ENCODE results near the gene ANXA10. TPM values are rescaled to one million over a fixed set of nuclear protein-coding genes. Genes with fewer than 3 reads are reported as not detected.

Gene ANXA10
- total RNA-seq, 4 donors from 2014 or later: not detected

DNA sequence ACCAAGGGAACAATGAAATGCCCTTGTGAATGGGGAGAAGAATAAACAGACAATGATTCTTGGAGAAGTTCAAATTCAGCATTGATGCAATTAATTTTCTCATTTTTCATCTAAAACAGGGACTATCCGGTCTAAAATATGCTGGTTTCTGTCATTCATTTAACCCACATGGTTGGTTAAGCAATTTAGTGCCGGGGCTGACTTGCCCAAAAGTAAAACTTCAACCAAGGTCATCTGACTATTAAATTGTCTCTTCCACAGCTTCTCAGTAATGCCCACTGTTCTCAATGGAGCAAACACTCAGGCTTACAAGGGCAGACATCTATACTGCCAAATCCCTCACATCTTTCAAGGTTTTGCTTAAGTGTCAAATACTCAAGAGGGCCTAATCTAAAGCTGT lies 51.3 kb downstream of the ANXA10 start:
- Histone ChIP-seq H3K36me3 (no peaks in the 10 kb centered on the region), H3K4me1 (no peaks in the 10 kb centered on the region), H3K27me3 (no peaks in the 10 kb centered on the region), H3K27ac (no peak overlapping the region), H3K9me3 (no peaks in the 10 kb centered on the region), H3K4me3 (no peak overlapping the region)
- ATAC-seq: no peak
- 71 to 84% methylated on average over 2 of the region's 2 CpGs for WGBS, 2 donors (ENCODE audit: low coverage in 1 of 2)
- TF ChIP-seq, protein P1, sequence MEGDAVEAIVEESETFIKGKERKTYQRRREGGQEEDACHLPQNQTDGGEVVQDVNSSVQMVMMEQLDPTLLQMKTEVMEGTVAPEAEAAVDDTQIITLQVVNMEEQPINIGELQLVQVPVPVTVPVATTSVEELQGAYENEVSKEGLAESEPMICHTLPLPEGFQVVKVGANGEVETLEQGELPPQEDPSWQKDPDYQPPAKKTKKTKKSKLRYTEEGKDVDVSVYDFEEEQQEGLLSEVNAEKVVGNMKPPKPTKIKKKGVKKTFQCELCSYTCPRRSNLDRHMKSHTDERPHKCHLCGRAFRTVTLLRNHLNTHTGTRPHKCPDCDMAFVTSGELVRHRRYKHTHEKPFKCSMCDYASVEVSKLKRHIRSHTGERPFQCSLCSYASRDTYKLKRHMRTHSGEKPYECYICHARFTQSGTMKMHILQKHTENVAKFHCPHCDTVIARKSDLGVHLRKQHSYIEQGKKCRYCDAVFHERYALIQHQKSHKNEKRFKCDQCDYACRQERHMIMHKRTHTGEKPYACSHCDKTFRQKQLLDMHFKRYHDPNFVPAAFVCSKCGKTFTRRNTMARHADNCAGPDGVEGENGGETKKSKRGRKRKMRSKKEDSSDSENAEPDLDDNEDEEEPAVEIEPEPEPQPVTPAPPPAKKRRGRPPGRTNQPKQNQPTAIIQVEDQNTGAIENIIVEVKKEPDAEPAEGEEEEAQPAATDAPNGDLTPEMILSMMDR (IDR thresholded peaks at IDR 0.05): no peak
- TF ChIP-seq EP300 (IDR thresholded peaks at IDR 0.05): no peak
- TF ChIP-seq POLR2AphosphoS5 (IDR thresholded peaks at IDR 0.05): no peak
- no peak for TF ChIP-seq POLR2A (IDR thresholded peaks at IDR 0.05)

- TF ChIP-seq POLR2AphosphoS5 (IDR thresholded peaks at IDR 0.05) (no peak), POLR2A (IDR thresholded peaks at IDR 0.05) (no peak), EP300 (IDR thresholded peaks at IDR 0.05) (no peak)
- TF ChIP-seq, protein P1 (IDR thresholded peaks at IDR 0.05): no peak
- ATAC-seq: no peak
Observed at GRCh38 chr4:168150420-168151050, 58.2 kb downstream of the ANXA10 start.

GRCh38 chr4:168151327-168151726 lies 59.0 kb downstream of the ANXA10 start:
- Histone ChIP-seq H3K9me3 (no peaks in the 10 kb centered on the region), H3K27me3 (no peaks in the 10 kb centered on the region), H3K4me3 (no peak overlapping the region), H3K27ac (no peak overlapping the region), H3K4me1 (no peaks in the 10 kb centered on the region), H3K36me3 (no peaks in the 10 kb centered on the region)
- ATAC-seq: no peak
- WGBS, 2 donors (ENCODE audit: low coverage in 1 of 2): 59 to 80% methylated on average over 3 of the region's 3 CpGs
- TF ChIP-seq POLR2A (IDR thresholded peaks at IDR 0.05) (no peak), POLR2AphosphoS5 (IDR thresholded peaks at IDR 0.05) (no peak)

More at GRCh38 chr4:168150420-168151050, 58.2 kb downstream of the ANXA10 start:
- H3K4me3 ChIP-seq: no peak overlapping the region
- no peaks in the 10 kb centered on the region for H3K4me1 ChIP-seq
- H3K36me3 ChIP-seq: no peaks in the 10 kb centered on the region
- no peak overlapping the region for H3K27ac ChIP-seq
- no peaks in the 10 kb centered on the region for H3K27me3 ChIP-seq
- WGBS, 2 donors (ENCODE audit: low coverage in 1 of 2): 79 to 81% methylated on average over 3 to 6 of the region's 6 CpGs
- H3K9me3 ChIP-seq: no peaks in the 10 kb centered on the region

- 81 to 87% methylated on average over 3 to 8 of the region's 8 CpGs for WGBS, 2 donors (ENCODE audit: low coverage in 1 of 2)
- H3K36me3 ChIP-seq: no peaks in the 10 kb centered on the region
- H3K27me3 ChIP-seq: no peaks in the 10 kb centered on the region
- ATAC-seq: no peak
- H3K4me3 ChIP-seq: no peak overlapping the region
- no peaks in the 10 kb centered on the region for H3K9me3 ChIP-seq
- TF ChIP-seq POLR2AphosphoS5 (IDR thresholded peaks at IDR 0.05): no peak
- TF ChIP-seq, protein P1 (IDR thresholded peaks at IDR 0.05): no peak
- TF ChIP-seq EP300 (IDR thresholded peaks at IDR 0.05): no peak
- TF ChIP-seq POLR2A (IDR thresholded peaks at IDR 0.05): no peak
- no peak overlapping the region for H3K27ac ChIP-seq
- no peaks in the 10 kb centered on the region for H3K4me1 ChIP-seq
Observed at GRCh38 chr4:168152837-168153500, 60.6 kb downstream of the ANXA10 start.

GRCh38 chr4:168153596-168154440 lies 61.5 kb downstream of the ANXA10 start:
- no peaks in the 10 kb centered on the region for H3K4me1 ChIP-seq
- H3K9me3 ChIP-seq: peaks cover 0 to 2% (median 0%) of the 10 kb centered on the region in 3 donors
- H3K4me3 ChIP-seq: peak overlapping the region in 1 of 2 donors; percentile 20
- H3K27me3 ChIP-seq: no peaks in the 10 kb centered on the region
- no peak for ATAC-seq
- no peaks in the 10 kb centered on the region for H3K36me3 ChIP-seq
- 3 to 4% methylated on average over 10 of the region's 10 CpGs for WGBS, 2 donors (ENCODE audit: low coverage in 1 of 2)
- no peak overlapping the region for H3K27ac ChIP-seq
- TF ChIP-seq POLR2A (IDR thresholded peaks at IDR 0.05): no peak
- TF ChIP-seq, protein P1 (IDR thresholded peaks at IDR 0.05): peak in 3 of 4 experiments; percentile 7 to 64 (median 16)
